Stimulated activated naive CD4-positive, alpha-beta T cell (primary cell): ENCODE data around the gene PKD1L1.
A peak's percentile ranks its signal among the peaks of the same experiment; 100 is the strongest.

Experiments
- DNase-seq, 6 experiments: peaks; one replicate each; lab custom pipeline; 2025; lab: John Stamatoyannopoulos, UW

Gene PKD1L1

DNA sequence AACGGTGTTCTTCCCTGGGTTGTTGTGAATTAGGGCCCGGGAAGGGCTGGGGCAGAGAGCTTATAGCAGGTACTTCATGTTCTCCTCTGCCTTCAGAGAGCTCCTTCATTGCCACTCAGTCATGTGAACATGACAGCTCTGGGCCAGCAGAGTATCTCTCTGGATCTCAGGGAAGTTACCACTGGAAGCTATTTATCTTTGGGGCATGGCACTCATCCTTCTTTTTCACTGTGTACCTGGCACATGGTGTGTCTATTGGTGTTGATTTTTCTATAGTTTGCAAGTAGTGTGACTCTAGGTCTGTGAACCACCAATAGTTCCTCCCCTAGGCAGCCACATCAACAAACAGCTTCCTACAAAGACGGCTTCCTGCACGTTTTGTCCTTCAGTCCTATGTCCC lies 156.6 kb downstream of the PKD1L1 start:
- no peak for DNase-seq

DNA sequence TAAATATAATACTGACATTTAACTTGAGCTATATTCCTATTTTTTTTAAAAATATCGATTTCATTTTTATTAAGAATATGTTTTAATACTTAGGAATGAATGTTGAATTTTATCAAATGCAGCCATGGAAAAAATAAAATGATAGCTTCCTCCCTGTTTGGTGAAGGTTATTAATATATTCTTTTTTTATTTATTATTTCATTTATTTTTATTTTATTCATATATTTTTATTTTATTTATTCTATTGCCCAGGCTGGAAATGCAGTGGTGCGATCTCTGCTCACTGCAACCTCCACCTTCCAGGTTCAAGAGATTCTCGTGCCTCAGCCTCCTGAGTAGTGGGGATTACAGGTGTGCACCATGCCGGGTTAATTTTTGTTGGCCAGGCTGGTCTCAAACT lies 160.2 kb downstream of the PKD1L1 start:
- DNase-seq, result no peak

DNA sequence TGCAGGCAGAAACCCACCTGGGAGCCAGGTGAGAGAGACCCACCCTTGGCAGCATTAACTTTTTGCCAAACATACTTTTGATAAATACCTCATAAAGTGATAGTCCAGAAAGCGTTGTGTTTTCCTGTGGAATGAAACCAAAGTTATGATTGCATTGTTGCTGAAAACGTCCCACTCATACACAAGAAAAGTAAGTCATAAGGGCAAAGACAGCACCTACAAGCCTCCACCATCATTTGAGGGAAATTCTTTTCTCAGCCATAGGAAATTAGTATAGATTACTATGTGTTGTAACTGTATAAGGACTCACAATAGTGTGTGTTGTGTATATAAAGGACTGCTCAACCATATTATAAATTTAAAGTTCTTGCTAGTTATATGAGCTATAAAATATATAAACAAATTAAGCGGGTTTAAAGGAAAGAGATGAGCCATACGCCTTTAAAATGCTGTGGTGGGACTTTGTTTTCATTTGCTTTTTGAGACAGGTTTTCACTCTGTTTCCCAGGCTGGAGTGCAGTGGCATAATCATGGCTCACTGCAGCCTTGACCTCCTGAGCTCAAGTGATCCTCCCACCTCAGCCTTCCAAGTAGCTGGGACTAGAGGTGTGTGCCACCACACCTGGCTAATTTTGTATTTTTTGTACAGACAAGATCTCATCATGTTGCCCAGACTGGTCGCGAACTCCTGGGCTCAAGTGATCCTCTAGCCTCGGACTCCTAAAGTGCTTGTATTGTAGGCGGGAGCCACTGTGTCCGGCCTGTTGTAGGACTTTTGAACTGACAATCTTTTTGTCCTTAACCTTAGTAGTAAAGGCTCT lies 160.8 kb downstream of the PKD1L1 start:
- DNase-seq, result no peak

DNA sequence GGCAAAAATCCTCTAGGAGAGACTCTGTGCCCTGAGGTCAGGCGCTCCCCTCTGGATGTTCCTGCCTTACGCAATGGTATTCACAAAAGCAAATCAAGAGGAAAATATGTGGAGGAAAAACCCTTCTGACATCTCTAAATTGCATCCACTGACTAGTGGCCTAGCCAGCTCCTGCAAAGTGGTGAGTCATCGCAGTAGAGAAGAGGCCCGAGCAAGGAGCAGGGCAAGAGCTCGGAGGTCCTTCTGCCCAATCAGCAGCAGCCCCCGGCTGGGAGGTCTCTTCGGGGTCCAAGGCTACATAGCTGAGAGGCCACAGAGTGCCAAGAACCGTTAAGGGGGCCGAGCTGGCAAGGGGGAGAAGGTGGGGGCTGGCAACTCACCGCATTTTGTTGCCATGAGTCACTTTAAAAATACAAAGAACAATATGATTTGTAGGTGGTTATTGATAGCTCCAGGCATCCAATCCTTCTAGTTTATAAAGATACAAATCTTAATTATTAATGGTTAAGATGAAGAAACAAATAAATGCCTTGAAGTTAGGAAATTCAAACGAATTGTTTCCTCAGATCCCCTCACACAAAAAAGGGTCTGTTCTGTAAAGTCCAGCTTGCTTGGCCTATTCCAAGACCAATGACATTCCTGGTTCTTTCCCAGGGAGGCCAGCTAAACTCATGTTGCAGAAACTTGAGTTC lies 161.6 kb downstream of the PKD1L1 start:
- no peak for DNase-seq

DNA sequence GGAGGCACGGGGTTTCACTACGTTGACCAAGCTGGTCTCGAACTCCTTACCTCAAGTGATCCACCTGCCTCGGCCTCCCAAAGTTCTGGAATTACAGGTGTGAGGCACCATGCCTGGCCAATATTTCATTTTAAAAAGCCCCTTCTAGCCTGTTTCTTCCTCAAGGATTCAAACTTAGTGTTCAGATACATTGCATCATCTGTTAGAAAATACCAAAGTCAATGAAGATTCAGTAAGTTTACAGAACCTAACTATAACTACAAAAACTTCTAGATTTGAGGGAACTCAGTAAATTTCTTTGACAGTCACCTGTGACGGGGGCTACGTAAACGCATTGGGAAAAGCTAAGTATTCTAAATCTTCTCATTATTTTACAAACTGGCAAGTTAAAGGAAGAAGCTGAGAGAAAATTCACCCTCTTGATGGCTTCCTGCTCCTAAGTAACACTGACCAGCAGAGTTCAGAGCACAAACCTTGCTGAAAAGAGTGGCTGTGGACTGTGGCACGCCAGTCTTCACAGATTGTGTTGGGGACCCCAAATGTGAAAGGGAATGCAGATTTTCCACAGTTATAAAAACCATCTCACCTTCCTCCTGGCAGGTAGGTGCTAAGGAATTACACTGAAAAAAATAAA lies 162.2 kb downstream of the PKD1L1 start:
- DNase-seq, result no peak

DNA sequence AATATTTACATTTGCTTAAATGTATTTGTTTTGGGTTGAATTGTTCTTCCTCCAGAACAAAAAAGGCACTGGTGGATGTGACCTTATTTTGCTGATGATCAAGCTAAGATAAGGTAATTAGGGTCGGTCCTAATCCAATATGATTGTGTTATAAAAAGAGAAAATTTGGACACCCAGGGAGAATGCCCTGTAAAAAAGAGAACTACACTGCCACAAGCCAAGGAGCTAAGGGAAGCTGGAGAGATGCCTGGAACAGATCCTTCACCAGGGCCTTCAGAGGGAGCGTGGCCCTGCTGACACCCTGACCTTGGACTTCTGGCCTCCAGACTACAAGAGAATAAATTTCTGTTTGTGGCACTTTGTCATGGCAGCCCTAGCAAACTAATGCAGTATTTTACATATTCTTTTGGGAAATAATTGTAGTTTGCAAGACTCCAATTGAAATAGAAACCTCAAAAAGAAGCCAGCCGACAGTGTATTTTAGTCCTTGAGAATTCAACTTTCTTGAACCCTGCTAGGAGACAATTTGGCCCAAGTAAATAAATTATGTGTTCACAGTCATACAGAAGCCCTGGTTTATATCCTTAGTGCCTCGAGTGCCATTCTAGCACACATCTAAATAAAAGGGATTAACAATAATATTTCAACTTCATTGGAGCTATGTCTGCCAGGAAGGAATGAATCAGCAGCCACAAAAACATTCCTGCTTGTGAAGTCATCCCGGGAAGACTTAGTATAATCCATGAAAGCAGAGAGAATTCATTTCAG lies 164.6 kb downstream of the PKD1L1 start:
- DNase-seq, result no peak

DNA sequence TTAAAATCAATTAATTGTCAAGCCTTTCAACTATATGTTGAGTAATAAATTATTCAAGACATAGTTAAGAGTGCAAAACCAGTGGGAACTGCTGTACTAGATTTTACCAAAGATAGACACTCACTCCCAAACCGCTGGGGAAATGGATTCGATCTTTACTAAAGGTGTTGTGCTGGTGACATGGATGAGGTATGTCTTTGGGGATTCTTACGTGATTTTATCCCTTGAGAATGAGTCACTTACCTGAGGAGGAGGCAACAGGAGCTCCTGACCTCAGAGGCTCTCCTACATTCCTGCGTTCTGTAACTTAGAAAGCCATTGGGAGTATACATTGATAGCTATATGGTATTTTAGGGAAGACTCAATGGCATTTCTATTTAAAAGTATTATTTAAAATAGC lies 165.5 kb downstream of the PKD1L1 start:
- DNase-seq, result no peak

DNA sequence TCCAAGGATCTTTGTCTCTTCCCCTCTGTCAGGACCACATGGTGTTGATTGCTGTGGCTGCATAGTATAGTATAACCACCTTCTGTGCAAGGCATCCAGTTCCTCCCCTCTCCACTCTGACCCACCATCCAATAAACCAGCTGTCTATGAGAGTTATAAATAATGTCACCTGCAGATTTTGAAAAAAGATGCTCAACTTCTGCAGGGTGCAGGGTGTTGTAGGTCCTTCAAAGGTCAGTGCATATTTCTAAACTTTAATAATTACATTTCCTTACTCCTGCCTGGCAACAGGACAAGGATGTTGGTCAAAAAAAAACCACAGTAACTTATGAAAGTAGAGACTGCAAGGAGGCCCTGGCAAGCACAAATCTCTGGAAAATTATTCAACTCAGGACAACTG lies 166.2 kb downstream of the PKD1L1 start:
- DNase-seq, result no peak

DNA sequence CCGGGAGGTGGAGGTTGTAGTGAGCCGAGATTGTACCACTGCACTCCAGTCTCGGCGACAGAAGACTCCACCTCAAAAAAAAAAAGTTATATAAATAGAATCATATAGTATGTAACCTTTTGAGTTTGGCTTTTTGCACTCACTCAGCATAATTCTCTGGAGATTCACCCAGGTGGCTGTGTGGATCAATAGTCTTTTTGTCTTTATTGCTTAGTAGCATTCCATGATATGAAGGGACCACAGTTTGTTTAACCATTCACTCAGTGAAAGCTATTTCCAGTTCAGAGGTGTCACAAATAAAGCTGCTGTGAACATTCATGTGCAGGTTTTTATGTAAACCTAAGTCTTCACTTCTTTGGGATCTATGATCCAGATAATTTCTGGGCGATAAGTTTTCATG lies 167.7 kb downstream of the PKD1L1 start:
- no peak for DNase-seq

DNA sequence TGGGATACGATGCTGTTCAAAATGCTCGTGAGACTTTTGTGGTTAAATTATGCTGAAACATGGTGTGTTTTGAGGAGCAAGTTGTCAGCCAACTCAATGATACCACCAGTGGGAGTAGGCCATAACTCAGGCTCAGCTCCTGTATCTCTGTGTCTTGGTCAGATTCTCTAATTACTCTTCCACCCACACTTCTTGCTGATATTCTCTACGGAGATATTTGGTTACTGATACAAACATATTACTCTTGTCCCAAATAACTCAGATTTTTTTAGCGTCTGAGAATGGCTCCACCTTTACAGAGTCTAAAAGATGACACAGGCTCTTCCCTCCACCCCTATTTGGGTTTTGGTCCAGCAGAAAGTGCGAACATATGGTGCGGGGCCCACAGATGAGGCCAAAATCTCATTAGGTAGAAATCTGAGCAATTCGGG lies 168.9 kb downstream of the PKD1L1 start:
- DNase-seq, result no peak

DNA sequence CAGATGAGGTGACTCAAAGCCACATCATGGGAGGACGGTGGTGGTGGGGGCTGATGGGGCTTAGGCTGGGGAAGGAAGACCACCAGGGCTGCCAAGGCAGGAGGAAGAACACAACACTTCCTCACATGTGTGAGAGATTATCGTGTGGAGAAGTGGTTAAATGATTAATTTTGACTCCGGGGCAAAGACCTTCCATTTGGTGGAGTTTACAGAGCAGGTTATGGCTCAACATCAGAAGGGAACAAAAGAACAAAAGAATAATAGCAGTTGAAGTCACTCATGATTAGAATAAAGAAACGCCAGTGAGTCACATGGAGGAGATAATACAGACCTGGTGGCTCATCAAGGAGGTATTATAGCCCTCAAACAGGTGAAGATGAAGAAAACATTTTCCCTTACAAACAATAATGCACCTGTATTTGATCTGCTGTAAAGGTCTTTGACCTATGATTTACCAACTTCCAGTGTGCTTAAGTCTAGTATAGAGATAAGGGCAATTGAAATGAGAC lies 170.1 kb downstream of the PKD1L1 start:
- DNase-seq, result no peak

DNA sequence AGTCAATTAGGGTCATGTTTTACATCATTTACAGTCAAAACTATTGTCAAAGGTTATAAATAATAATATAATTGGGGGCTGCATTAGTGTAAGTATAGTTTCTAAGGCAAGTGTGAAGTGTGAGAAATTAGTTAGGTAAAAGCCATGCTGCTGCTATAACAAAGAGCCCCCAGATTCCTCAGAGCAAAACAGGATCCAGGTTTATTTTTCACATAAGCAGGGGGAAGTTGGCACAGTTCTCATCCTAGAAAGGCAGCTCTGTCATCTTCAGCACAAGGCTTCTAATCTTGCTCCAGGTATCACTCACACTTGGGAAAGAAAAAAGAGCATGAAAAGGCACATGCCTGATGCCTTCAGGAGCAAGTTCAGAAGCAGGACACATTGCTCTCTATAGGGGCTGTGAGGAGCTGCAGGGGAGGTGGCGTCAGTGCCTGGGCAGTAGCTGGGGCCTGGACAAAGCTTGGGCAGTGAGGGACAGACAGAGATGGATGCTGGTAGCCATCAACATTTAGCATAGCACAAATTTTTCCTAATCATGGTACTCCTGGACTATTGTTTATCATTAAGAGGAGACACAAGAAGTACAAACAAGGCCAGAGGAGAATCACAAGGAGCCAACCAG lies 170.6 kb downstream of the PKD1L1 start:
- no peak for DNase-seq

DNA sequence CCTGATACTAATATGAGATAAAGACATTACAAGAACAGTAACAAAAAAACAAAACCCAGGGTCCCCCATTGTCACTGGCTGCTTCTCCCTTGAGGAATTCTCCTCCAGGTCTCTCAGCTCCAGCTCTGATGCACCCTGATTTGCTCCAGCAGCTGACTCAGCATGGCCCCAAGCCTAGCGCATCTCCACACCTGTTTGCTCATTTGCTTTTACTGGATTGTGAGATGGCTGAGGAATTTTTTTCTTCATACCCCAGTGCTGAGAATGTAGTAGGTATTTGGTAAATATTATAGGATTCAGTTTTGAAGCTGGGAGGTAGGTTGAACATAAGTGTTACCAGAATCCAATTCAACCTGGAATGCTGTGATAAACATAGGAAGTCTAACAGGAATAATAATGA lies 171.9 kb downstream of the PKD1L1 start:
- peak in 1 of 6 experiments; percentile 0 for DNase-seq

DNA sequence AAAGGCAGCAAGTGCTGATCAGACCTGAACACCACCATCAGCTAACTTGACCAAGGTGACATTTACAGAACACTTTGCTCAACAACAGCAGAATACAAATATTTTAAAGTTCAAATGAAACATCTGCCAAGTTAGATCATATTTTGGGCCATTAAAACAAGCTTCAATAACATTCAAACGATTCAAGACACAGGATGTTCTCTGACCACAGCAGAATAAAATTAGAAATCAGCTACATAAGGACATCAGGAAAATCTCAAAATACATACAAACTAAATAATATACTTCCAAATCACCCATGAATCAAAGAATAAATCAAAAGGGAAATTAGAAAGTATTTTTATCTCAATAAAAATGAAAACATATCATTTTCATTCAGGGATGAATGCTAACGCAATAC lies 173.0 kb downstream of the PKD1L1 start:
- no peak for DNase-seq

DNA sequence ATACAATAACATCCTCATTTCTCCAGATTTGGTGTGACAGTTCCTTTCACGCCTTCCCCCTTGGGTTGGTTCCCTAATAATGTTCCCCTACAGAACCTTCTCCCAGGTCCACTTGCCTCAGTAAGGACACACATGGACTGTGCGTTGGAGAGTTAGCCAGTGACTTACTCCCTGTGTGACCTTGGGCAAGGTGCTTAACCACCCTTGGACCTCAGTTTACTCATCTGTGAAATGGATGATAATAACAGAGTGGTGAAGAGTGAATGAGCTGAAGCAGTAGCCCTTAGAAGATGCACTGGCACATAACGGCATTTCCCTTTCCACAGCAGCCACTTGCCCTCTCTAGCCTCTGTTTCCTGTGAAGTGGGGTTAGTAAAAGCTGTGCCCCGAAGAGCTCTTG lies 175.8 kb downstream of the PKD1L1 start:
- no peak for DNase-seq

DNA sequence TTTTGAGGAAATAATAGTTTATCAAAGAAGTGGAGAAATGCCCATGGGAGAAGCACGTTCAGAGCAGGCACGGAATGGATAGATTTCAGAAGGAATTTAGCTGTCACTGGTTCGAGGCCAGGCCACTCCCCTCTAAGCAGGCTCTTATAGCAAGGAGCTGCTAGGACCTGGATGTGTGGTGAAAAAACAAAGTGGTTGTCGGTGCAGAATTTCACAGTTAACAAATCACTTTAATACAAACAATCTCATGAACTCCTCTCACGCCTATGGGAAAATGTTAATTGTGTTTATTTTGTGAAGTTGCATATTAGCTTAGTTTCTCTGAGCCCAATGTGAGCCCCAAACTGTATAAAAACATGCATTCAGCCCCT lies 176.3 kb downstream of the PKD1L1 start:
- DNase-seq, result no peak

DNA sequence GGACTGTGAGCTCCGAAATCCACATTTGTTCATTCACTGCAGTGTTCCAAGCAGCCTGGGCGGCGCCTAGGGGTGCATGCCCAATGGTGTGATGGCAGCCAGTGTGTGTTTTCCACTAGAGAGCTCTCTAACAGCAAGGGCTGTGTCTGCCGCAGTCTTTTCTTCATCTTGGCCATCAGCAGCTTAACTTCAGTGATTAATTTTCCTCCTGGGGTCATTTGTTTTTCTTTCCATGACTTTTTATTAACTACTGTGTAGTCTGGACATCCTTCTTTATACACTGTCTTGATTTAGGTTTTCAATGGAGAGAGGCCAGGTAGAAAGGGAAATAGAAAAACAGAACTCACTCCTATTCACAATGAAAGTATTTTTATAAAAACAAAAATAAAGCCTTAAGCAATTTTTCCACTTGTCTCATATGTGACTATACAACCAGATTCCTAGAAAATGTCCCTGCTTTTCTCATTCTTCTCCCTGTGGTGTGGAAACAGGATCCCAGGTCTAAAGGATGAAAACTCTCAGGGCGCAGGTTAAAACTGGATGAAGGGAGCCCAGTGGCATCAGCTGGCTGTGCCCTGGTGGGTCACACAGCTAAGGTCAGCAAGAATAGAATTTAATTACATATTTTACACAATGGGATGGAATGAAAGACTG lies 176.8 kb downstream of the PKD1L1 start:
- no peak for DNase-seq

DNA sequence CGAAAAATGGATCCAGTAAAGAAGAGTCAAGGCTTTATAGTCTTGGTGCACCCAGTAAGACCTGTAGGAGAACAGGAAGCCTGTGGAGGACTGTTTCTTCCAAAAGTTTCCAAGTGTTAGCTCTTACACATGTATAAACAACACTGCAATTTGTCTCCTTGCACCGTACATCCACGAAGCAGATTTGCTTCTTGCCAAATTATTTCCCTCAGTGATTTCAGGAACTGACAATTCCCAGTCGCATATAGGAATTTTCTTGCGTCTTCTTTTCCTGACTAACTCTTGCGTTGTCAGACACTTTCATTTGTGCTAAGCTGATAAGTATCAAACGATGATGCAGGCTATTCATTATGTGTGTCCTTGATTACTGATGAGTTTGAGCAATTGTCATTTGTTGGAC lies 182.1 kb downstream of the PKD1L1 start:
- DNase-seq, result no peak

DNA sequence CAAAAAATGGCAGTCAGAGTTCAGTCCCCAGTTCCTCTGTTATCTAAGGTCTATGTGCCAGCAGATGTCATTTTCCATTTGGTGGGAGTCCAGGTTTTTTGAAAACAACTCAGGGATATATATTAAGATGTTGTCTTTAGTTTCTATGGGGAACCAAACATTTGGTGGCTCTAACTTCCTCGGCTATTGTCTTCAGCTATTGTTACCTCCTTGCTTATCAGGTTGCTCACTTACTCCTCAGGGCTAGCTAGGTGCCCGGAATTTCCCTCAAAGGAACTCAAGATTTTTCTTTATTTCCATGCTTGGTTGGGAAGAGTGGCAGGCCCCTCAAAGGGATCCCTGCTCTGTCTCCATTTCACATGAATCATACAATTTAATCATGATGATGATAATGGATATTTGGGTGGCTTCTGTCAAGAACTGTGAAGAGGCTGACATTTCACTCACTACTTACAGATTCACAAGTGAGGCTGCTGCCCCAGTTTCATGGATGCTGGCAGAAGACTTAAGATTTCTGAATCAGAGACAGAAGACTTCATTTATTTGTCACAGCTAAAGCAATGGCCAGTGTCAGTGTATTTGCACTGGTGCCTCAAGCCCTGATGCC lies 182.8 kb downstream of the PKD1L1 start:
- DNase-seq, result no peak

DNA sequence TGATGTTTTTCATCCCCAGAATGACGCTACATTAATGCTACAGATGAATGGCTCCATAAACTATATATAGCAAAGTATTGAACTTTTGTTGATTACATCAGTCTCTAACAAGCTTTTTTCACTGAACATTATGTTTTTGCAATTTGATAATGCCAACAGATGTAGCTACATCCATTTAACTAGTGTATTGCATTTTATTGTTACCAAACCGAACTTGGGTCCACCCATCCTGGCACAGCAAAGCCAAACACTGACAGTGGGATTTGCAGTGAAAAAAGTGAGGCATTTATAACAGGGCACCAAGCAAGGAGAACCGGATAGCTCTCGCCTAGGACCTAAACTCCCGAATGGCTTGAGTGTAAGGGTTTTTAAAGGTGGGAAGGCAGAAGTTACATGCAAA lies 183.5 kb downstream of the PKD1L1 start:
- no peak for DNase-seq
